Measurements from ENCODE around the gene XYLT1.

DNA sequence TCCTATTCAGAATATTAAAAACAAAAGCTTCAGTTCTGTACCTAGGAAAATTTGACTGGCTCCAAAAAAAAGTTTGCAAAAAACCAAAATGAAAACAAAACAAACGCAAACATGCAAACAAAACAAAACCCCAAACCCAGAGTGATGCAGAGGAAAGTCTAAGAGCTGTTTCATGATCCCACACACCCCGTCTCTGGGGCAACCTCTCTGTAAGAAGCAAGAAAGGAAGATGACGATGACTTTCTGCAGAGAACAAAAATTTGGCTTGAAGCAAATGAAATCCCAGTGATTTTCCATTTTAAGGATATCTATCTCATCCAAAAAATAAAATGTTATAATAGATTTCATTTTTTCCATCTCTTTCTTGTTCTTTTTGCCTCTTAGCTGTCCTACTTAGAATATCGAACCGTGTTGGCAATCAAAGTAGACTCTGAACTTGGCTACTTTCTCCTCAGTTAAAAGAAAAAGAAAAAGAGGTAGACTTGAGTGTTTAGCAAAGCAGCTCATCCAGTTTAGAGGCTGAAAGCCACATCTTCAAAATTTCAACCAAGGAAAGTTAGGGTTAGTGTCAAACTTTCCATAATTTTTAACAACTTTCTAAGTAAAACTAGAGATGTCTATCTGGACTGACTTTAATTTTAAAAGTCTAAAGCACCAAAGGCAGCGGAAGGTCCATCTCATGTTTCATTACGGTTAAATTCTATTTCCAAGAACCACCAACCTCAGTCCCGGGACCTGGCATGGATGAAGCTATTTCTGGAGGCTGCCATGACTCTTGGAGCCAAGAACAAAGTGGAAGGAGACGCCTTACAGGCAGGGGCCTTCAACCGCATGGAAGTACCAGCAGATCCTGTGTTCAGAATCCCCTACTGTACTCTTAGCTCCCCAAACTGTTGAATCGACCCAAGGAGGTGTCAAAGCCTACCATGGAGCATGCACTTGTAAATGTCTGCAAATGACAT, 180.8 kb downstream of the XYLT1 start:
- TF ChIP-seq, protein P1, sequence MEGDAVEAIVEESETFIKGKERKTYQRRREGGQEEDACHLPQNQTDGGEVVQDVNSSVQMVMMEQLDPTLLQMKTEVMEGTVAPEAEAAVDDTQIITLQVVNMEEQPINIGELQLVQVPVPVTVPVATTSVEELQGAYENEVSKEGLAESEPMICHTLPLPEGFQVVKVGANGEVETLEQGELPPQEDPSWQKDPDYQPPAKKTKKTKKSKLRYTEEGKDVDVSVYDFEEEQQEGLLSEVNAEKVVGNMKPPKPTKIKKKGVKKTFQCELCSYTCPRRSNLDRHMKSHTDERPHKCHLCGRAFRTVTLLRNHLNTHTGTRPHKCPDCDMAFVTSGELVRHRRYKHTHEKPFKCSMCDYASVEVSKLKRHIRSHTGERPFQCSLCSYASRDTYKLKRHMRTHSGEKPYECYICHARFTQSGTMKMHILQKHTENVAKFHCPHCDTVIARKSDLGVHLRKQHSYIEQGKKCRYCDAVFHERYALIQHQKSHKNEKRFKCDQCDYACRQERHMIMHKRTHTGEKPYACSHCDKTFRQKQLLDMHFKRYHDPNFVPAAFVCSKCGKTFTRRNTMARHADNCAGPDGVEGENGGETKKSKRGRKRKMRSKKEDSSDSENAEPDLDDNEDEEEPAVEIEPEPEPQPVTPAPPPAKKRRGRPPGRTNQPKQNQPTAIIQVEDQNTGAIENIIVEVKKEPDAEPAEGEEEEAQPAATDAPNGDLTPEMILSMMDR (conservative IDR thresholded peaks at IDR 0.05; ENCODE audit: low read depth, low read length) = no peak
- TF ChIP-seq POLR2A (IDR thresholded peaks at IDR 0.05; ENCODE audit: low read depth, low read length) = no peak
- no peak for TF ChIP-seq MAZ (IDR thresholded peaks at IDR 0.05; ENCODE audit: borderline replicate concordance, low read depth, low read length)
